ENCODE data around the gene PGAM5.

DNA sequence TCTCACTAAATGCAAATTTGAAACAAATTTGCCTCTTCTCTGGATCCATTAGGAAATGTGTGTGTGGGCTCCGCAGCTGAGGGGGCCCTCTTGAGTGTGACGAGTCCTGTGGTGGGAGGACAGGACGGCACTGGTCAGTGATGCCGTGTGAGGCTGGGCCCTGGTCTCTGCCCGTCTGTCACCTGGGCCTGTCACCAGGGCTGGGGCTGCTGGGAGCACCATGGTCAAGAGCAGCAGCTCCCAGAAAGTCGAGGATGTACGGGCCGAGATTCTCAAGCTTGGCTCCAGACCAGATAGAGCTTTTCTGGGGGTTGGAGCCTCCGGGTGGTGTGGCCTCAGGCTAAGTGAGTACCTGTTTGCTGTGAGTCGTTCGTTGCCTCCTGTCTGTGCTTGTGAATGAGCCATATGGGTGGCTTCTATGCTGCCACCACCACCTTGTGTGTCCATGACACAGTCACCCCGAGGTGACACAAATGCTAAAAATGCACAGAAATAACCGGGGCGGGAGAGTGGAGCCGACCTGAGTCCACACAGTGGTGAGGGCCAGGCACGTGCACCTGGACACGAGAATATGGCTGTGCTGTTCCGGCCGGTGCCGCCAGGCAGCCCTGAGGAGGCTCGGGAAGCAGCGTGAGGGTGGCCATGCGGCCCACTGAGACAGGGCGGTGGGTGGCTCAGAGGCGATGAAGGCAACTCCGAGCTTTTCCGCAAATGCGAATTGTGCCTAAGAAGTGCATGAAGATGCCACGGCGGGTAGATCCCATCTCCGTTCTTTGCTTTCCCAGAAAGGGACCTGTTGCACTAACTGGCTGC is 8.7 kb downstream of the PGAM5 start:
- TF ChIP-seq, protein P1, sequence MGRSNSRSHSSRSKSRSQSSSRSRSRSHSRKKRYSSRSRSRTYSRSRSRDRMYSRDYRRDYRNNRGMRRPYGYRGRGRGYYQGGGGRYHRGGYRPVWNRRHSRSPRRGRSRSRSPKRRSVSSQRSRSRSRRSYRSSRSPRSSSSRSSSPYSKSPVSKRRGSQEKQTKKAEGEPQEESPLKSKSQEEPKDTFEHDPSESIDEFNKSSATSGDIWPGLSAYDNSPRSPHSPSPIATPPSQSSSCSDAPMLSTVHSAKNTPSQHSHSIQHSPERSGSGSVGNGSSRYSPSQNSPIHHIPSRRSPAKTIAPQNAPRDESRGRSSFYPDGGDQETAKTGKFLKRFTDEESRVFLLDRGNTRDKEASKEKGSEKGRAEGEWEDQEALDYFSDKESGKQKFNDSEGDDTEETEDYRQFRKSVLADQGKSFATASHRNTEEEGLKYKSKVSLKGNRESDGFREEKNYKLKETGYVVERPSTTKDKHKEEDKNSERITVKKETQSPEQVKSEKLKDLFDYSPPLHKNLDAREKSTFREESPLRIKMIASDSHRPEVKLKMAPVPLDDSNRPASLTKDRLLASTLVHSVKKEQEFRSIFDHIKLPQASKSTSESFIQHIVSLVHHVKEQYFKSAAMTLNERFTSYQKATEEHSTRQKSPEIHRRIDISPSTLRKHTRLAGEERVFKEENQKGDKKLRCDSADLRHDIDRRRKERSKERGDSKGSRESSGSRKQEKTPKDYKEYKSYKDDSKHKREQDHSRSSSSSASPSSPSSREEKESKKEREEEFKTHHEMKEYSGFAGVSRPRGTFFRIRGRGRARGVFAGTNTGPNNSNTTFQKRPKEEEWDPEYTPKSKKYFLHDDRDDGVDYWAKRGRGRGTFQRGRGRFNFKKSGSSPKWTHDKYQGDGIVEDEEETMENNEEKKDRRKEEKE (IDR thresholded peaks at IDR 0.05), result no peak
- no peak for TF ChIP-seq EZH2 (IDR thresholded peaks at IDR 0.05; ENCODE audit: borderline replicate concordance, control insufficient read depth, low read depth, low read length)
- peak; percentile 32; the same call in 1 of the 2 replicates for TF ChIP-seq POLR2AphosphoS5 (IDR thresholded peaks at IDR 0.05; ENCODE audit: low read length)
- TF ChIP-seq, protein P2, sequence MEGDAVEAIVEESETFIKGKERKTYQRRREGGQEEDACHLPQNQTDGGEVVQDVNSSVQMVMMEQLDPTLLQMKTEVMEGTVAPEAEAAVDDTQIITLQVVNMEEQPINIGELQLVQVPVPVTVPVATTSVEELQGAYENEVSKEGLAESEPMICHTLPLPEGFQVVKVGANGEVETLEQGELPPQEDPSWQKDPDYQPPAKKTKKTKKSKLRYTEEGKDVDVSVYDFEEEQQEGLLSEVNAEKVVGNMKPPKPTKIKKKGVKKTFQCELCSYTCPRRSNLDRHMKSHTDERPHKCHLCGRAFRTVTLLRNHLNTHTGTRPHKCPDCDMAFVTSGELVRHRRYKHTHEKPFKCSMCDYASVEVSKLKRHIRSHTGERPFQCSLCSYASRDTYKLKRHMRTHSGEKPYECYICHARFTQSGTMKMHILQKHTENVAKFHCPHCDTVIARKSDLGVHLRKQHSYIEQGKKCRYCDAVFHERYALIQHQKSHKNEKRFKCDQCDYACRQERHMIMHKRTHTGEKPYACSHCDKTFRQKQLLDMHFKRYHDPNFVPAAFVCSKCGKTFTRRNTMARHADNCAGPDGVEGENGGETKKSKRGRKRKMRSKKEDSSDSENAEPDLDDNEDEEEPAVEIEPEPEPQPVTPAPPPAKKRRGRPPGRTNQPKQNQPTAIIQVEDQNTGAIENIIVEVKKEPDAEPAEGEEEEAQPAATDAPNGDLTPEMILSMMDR (IDR thresholded peaks at IDR 0.05 in 2 of 3, conservative IDR thresholded peaks at IDR 0.05 in 1 of 3; ENCODE audit: control insufficient read depth in 2 of 3, extremely low read depth in 1 of 3, insufficient read depth in 1 of 3, low read depth in 3 of 3, low read length in 3 of 3), result no peak
- TF ChIP-seq POLR2A (IDR thresholded peaks at IDR 0.05; ENCODE audit: low read depth, low read length), result no peak
- TF ChIP-seq SUZ12 (IDR thresholded peaks at IDR 0.05; ENCODE audit: unreplicated experiment), result no peak
- TF ChIP-seq RAD21 (IDR thresholded peaks at IDR 0.05; ENCODE audit: insufficient read depth, low read depth, low read length), result no peak
- TF ChIP-seq SIN3A (IDR thresholded peaks at IDR 0.05; ENCODE audit: low read depth, low read length), result no peak
- TF ChIP-seq EP300 (IDR thresholded peaks at IDR 0.05; ENCODE audit: borderline replicate concordance in 1 of 2, control insufficient read depth in 1 of 2, low read depth in 2 of 2, low read length in 2 of 2), result no peak
- TF ChIP-seq, protein P3, sequence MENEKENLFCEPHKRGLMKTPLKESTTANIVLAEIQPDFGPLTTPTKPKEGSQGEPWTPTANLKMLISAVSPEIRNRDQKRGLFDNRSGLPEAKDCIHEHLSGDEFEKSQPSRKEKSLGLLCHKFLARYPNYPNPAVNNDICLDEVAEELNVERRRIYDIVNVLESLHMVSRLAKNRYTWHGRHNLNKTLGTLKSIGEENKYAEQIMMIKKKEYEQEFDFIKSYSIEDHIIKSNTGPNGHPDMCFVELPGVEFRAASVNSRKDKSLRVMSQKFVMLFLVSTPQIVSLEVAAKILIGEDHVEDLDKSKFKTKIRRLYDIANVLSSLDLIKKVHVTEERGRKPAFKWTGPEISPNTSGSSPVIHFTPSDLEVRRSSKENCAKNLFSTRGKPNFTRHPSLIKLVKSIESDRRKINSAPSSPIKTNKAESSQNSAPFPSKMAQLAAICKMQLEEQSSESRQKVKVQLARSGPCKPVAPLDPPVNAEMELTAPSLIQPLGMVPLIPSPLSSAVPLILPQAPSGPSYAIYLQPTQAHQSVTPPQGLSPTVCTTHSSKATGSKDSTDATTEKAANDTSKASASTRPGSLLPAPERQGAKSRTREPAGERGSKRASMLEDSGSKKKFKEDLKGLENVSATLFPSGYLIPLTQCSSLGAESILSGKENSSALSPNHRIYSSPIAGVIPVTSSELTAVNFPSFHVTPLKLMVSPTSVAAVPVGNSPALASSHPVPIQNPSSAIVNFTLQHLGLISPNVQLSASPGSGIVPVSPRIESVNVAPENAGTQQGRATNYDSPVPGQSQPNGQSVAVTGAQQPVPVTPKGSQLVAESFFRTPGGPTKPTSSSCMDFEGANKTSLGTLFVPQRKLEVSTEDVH (IDR thresholded peaks at IDR 0.05; ENCODE audit: low read depth, partially characterized antibody), result no peak
- TF ChIP-seq POLR2AphosphoS2 (IDR thresholded peaks at IDR 0.05; ENCODE audit: low read depth, low read length), result no peak
- TF ChIP-seq LARP7 (IDR thresholded peaks at IDR 0.05), result no peak

All from GM12878 (cell line).